ENCODE data around the gene MRPL52.
"Not testable (repeated sequence)": the region's sequence is repeated elsewhere in the genome, so short reads cannot be mapped to it uniquely, and the experiment has no call there.

MRPL52 gene

GRCh38 chr14:22852599-22852939 lies 22.9 kb downstream of the MRPL52 start:
- no peak for DNase-seq (ENCODE audit: low read depth in 2 of 3, low spot score in 2 of 3)

GRCh38 chr14:22852940-22853767 lies 23.5 kb downstream of the MRPL52 start:
- peak; percentile 71 to 100 (median 100) for DNase-seq (ENCODE audit: low read depth in 2 of 3, low spot score in 2 of 3)

GRCh38 chr14:22854296-22854695 lies 24.6 kb downstream of the MRPL52 start:
- DNase-seq (ENCODE audit: low read depth in 2 of 3, low spot score in 2 of 3): not testable (repeated sequence)

GRCh38 chr14:22854963-22855724 lies 25.5 kb downstream of the MRPL52 start:
- no peak for DNase-seq (ENCODE audit: low read depth in 2 of 3, low spot score in 2 of 3)

GRCh38 chr14:22856428-22856827 lies 26.7 kb downstream of the MRPL52 start:
- no peak for DNase-seq (ENCODE audit: low read depth in 2 of 3, low spot score in 2 of 3)

GRCh38 chr14:22860377-22860776 lies 30.7 kb downstream of the MRPL52 start:
- DNase-seq (ENCODE audit: low read depth in 2 of 3, low spot score in 2 of 3): not testable (repeated sequence)

- no peak for DNase-seq (ENCODE audit: low read depth in 2 of 3, low spot score in 2 of 3)
Measured at GRCh38 chr14:22861651-22862050, 32.0 kb downstream of the MRPL52 start.

GRCh38 chr14:22864979-22865378 lies 35.3 kb downstream of the MRPL52 start:
- DNase-seq (ENCODE audit: low read depth in 2 of 3, low spot score in 2 of 3): no peak

- no peak for DNase-seq (ENCODE audit: low read depth in 2 of 3, low spot score in 2 of 3)
Measured at GRCh38 chr14:22865424-22866405, 36.0 kb downstream of the MRPL52 start.

- DNase-seq (ENCODE audit: low read depth in 2 of 3, low spot score in 2 of 3): no peak
Measured at GRCh38 chr14:22866874-22867273, 37.2 kb downstream of the MRPL52 start.

GRCh38 chr14:22870811-22871223 lies 41.1 kb downstream of the MRPL52 start:
- no peak for DNase-seq (ENCODE audit: low read depth in 2 of 3, low spot score in 2 of 3)

GRCh38 chr14:22871224-22872032 lies 41.7 kb downstream of the MRPL52 start, which contains the start of gene LRP10:
Gene LRP10 (plus strand): TSS chr14:22871740. CDS start chr14:22872304, 564 bp downstream.
- DNase-seq (ENCODE audit: low read depth in 2 of 3, low spot score in 2 of 3): peak; percentile 42 to 57 (median 54)

- peak; percentile 43 to 64 (median 55) for DNase-seq (ENCODE audit: low read depth in 2 of 3, low spot score in 2 of 3)
Measured at GRCh38 chr14:22872033-22872832, 42.5 kb downstream of the MRPL52 start.

GRCh38 chr14:22872833-22873520 lies 43.3 kb downstream of the MRPL52 start:
- no peak for DNase-seq (ENCODE audit: low read depth in 2 of 3, low spot score in 2 of 3)

- no peak for DNase-seq (ENCODE audit: low read depth in 2 of 3, low spot score in 2 of 3)
Measured at GRCh38 chr14:22875003-22875747, 45.5 kb downstream of the MRPL52 start.

- no peak for DNase-seq (ENCODE audit: low read depth in 2 of 3, low spot score in 2 of 3)
Measured at GRCh38 chr14:22875748-22876319, 46.1 kb downstream of the MRPL52 start.

GRCh38 chr14:22877000-22877501 lies 47.4 kb downstream of the MRPL52 start:
- DNase-seq (ENCODE audit: low read depth in 2 of 3, low spot score in 2 of 3): no peak

All from activated CD8-positive, alpha-beta memory T cell treated with anti-CD3 and anti-CD28 coated beads for 48 hours (primary cell).